Measurements from ENCODE around the gene RRM2.

- TF ChIP-seq CTCF (IDR thresholded peaks at IDR 0.05; ENCODE audit: borderline replicate concordance, extremely low read depth, low read length, poor library complexity, severe bottlenecking), result no peak
- no peak for TF ChIP-seq EZH2 (IDR thresholded peaks at IDR 0.05; ENCODE audit: borderline replicate concordance, low read depth, low read length, severe bottlenecking)
Observed at GRCh38 chr2:10159581-10160131, 37.1 kb downstream of the RRM2 start.
